Activated T-cell treated with anti-CD3 and anti-CD28 coated beads, Interleukin-2, amount 50 U/mL, for 24 hours (primary cell): ENCODE data around the gene ABCF2.

Experiments
- DNase-seq: peaks from one replicate; pipeline ENCODE4 v3.0.0-alpha.2; 2020
- H3K27ac Mint-ChIP-seq: 2 replicates; pipeline ENCODE4 v1.8.0; 2020; ENCODE audit warnings: mild to moderate bottlenecking, mixed read lengths
- H3K27me3 Mint-ChIP-seq: 2 replicates; pipeline ENCODE4 v1.8.0; 2020; ENCODE audit warnings: mixed read lengths
- H3K36me3 Mint-ChIP-seq: 2 replicates; pipeline ENCODE4 v1.8.0; 2020; ENCODE audit warnings: low read depth, mixed read lengths
- H3K4me1 Mint-ChIP-seq: 2 replicates; pipeline ENCODE4 v1.8.0; 2020; ENCODE audit warnings: low read depth, mixed read lengths
- H3K4me3 Mint-ChIP-seq: 2 replicates; pipeline ENCODE4 v1.8.0; 2020; ENCODE audit warnings: mild to moderate bottlenecking, moderate library complexity, mixed read lengths
- H3K9me3 Mint-ChIP-seq: 2 replicates; pipeline ENCODE4 v1.8.0; 2020; ENCODE audit warnings: mixed read lengths

ABCF2 gene

GRCh38 chr7:151207315-151207714 lies 19.7 kb downstream of the ABCF2 start:
- Mint-ChIP-seq H3K27me3 (peaks cover 3% of the 10 kb centered on the region), H3K27ac (no peak overlapping the region), H3K36me3 (peaks cover 9% of the 10 kb centered on the region), H3K9me3 (no peaks in the 10 kb centered on the region), H3K4me3 (no peak overlapping the region), H3K4me1 (peaks cover 23% of the 10 kb centered on the region)
- DNase-seq: no peak

GRCh38 chr7:151206914-151207313 lies 20.1 kb downstream of the ABCF2 start:
- no peak for DNase-seq
- Mint-ChIP-seq H3K9me3 (no peaks in the 10 kb centered on the region), H3K27me3 (peaks cover 3% of the 10 kb centered on the region), H3K27ac (no peak overlapping the region), H3K36me3 (peaks cover 5% of the 10 kb centered on the region), H3K4me1 (peaks cover 23% of the 10 kb centered on the region), H3K4me3 (no peak overlapping the region)

GRCh38 chr7:151205730-151206129 lies 21.3 kb downstream of the ABCF2 start:
- no peak for DNase-seq
- Mint-ChIP-seq H3K27me3 (peaks cover 3% of the 10 kb centered on the region), H3K4me3 (no peak overlapping the region), H3K36me3 (no peaks in the 10 kb centered on the region), H3K27ac (no peak overlapping the region), H3K4me1 (peaks cover 23% of the 10 kb centered on the region), H3K9me3 (no peaks in the 10 kb centered on the region)

- Mint-ChIP-seq H3K36me3 (no peaks in the 10 kb centered on the region), H3K4me1 (peaks cover 23% of the 10 kb centered on the region), H3K4me3 (no peak overlapping the region), H3K27ac (no peak overlapping the region), H3K27me3 (peaks cover 3% of the 10 kb centered on the region), H3K9me3 (no peaks in the 10 kb centered on the region)
- DNase-seq: no peak
Measured at GRCh38 chr7:151204383-151205032, 22.5 kb downstream of the ABCF2 start.

GRCh38 chr7:151202836-151203235 lies 24.2 kb downstream of the ABCF2 start:
- no peak overlapping the region for H3K27ac Mint-ChIP-seq
- no peaks in the 10 kb centered on the region for H3K9me3 Mint-ChIP-seq
- H3K27me3 Mint-ChIP-seq: peaks cover 3% of the 10 kb centered on the region
- H3K4me1 Mint-ChIP-seq: peaks cover 17% of the 10 kb centered on the region
- no peak overlapping the region for H3K4me3 Mint-ChIP-seq
- no peaks in the 10 kb centered on the region for H3K36me3 Mint-ChIP-seq
- no peak for DNase-seq

DNA sequence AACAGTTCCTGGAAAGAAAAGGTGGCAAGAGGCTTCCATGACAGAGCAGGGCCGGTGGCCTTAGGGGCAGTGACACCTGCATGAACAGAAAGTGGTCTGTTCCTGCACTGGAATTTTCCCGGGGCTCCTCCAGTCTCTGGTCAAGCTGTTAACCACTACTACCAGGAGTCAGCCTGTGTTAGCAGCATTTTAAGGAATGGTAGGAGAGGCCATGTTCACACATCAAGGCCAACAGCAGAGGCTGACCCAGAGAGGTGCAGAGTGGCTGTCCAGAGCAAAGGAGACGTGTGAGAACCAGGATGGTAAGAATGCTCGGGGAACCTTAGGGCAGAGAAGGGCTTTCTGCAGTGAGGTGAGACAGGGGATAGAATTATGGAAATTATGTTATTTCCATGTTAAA lies 25.3 kb downstream of the ABCF2 start:
- Mint-ChIP-seq H3K4me3 (no peak overlapping the region), H3K27ac (no peak overlapping the region), H3K4me1 (peaks cover 6% of the 10 kb centered on the region), H3K9me3 (no peaks in the 10 kb centered on the region), H3K27me3 (peaks cover 3% of the 10 kb centered on the region), H3K36me3 (no peaks in the 10 kb centered on the region)
- no peak for DNase-seq

DNA sequence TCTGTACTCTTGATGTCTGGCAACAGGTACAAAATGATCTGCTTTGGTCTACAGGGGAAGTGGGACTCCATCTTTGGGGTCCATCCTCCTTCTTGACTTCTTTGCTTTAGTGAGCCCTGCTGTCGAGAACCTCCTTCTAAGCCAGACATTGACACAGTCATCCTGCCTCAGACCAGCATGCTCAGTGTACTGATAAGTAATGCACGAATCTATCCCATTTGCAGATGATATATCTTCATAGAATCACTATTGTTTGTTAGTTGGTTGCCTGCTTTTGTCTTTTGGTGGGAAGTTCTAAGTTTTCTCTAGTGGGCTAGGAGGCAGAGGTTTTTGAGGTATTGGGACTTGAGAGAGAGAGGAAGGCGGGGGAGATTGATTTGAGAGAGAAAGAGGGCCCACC lies 25.7 kb downstream of the ABCF2 start:
- no peak overlapping the region for H3K27ac Mint-ChIP-seq
- H3K4me3 Mint-ChIP-seq: no peak overlapping the region
- H3K36me3 Mint-ChIP-seq: no peaks in the 10 kb centered on the region
- peaks cover 3% of the 10 kb centered on the region for H3K27me3 Mint-ChIP-seq
- H3K9me3 Mint-ChIP-seq: no peaks in the 10 kb centered on the region
- peaks cover 3% of the 10 kb centered on the region for H3K4me1 Mint-ChIP-seq
- DNase-seq: no peak

DNA sequence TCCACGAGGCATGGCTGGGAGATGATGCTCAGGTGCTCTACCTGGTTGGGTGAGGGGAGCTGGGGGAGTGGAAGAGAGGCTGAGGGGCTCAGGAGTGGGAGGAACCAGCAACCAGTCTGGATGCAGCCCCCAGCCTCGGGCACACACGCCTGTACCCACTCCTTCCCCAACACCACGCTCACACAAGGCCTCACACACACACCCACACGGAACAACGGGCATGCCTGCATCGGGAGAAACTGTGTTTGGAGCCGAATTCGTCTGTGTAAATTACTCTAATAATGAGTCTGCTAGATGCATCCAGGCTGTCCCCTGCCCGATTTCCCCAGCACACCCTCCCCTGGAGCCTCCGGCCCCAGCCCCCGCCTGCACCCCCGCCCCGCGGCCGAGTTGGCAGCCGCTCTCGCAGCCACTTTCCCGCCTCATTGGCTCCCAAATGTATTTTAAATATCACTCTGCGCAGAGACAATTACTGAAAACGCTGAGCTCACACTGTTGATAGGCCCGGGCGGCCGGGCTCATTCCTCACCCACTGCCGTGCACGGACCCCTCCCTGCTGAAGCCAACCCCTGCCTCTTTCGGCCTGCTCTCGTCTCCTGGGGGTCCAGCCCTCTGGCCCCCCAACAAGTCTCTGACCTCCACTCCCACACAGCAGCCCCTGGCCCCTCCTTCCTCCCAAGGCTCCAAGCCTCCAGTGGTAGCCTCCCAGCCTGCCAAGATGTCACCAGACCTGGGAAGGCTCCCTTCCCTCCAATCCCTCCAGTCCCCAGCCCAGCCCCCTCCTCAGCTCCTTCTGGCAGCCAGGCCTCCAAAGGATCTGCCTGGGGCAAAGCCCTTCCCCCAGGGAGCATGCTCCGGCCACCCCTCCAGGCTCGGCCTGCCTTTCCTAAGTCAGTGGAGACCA lies 27.8 kb downstream of the ABCF2 start:
- DNase-seq: no peak
- Mint-ChIP-seq H3K9me3 (no peaks in the 10 kb centered on the region), H3K27ac (no peak overlapping the region), H3K36me3 (no peaks in the 10 kb centered on the region), H3K4me3 (no peak overlapping the region), H3K27me3 (peaks cover 3% of the 10 kb centered on the region), H3K4me1 (peaks cover under 1% of the 10 kb centered on the region)

- H3K27ac Mint-ChIP-seq: no peak overlapping the region
Measured at GRCh38 chr7:151197932-151198331, 29.1 kb downstream of the ABCF2 start.

DNA sequence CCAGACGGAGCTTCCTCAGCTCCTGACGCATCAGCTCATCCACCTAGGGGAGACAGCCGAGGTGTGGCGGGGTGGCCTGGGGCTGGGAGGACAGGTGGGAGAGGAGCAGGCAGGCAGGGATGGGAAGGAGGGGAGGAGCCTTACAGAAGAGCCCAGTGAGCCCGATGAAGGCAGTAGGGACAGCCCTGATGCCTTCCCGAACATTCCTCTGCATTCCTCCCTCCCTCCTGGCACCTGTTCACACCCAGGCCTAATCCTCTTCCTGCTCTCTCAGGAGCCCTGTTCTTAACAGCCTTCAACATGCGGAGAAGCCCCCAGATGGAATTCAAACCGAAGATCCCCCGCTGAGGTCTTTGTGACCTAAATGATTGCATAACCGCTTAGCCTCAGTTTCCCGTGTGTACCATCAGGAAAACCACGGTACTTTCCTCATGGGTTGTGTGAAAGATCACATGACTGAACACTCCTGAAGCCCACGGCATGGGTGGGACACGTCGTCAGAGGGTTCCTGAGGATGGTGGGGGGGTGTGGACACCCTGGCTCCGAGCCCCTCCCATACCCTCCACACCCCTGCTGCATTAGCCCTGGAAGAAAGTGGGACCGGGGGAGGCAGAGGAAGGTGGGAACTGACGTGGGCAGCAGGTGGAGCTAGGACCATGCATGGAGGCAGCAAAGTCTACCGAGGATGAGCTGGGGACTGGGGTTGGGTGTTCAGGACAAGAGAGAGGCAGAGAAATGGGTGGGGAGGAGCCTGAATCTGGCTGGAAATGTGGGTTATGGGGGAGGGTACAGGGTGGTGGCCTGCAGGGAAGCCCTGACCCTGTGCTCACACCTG lies 31.2 kb downstream of the ABCF2 start:
- H3K9me3 Mint-ChIP-seq: no peaks in the 10 kb centered on the region
- DNase-seq: no peak

More at GRCh38 chr7:151197932-151198331, 29.1 kb downstream of the ABCF2 start:
- Mint-ChIP-seq H3K27me3 (no peaks in the 10 kb centered on the region), H3K4me1 (peaks cover 2% of the 10 kb centered on the region), H3K9me3 (no peaks in the 10 kb centered on the region), H3K4me3 (no peak overlapping the region), H3K36me3 (no peaks in the 10 kb centered on the region)
- DNase-seq: no peak

DNA sequence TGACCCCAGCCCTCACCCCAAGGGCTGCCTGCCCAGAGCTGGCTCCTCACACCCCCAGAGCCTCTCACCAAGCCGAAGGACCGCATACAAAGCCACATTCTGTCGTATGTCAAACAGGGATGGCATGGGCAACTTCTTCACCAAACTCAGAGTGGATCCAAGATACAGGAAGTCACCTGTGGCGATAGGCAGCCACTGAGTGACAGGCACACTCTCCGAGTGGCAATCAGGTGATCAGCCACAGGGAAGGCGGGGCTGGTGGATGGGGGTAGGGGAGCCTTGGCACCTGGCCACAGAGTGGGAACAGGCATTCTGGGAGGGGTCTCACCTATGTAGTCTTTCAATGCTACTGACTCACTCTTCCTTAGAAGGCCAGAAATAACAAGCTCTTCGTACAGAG lies 32.8 kb downstream of the ABCF2 start:
- Mint-ChIP-seq H3K4me3 (no peak overlapping the region), H3K4me1 (peaks cover 2% of the 10 kb centered on the region), H3K27me3 (no peaks in the 10 kb centered on the region), H3K36me3 (no peaks in the 10 kb centered on the region), H3K27ac (no peak overlapping the region), H3K9me3 (no peaks in the 10 kb centered on the region)
- no peak for DNase-seq

More for the DNA sequence above, 31.2 kb downstream of the ABCF2 start:
- Mint-ChIP-seq H3K27ac (no peak overlapping the region), H3K36me3 (no peaks in the 10 kb centered on the region), H3K4me3 (no peak overlapping the region), H3K27me3 (no peaks in the 10 kb centered on the region), H3K4me1 (peaks cover 2% of the 10 kb centered on the region)

- Mint-ChIP-seq H3K36me3 (no peaks in the 10 kb centered on the region), H3K27ac (no peak overlapping the region), H3K27me3 (no peaks in the 10 kb centered on the region), H3K9me3 (no peaks in the 10 kb centered on the region), H3K4me3 (no peak overlapping the region), H3K4me1 (peaks cover 2% of the 10 kb centered on the region)
- DNase-seq: no peak
Measured at GRCh38 chr7:151193203-151193978, 33.6 kb downstream of the ABCF2 start.

GRCh38 chr7:151192002-151192539 lies 34.9 kb downstream of the ABCF2 start:
- H3K4me3 Mint-ChIP-seq: no peak overlapping the region
- DNase-seq: no peak
- peaks cover 2% of the 10 kb centered on the region for H3K4me1 Mint-ChIP-seq
- H3K27me3 Mint-ChIP-seq: no peaks in the 10 kb centered on the region
- no peaks in the 10 kb centered on the region for H3K9me3 Mint-ChIP-seq
- H3K36me3 Mint-ChIP-seq: no peaks in the 10 kb centered on the region
- H3K27ac Mint-ChIP-seq: no peak overlapping the region

GRCh38 chr7:151191544-151191943 lies 35.5 kb downstream of the ABCF2 start:
- H3K4me3 Mint-ChIP-seq: no peak overlapping the region
- H3K9me3 Mint-ChIP-seq: no peaks in the 10 kb centered on the region
- H3K36me3 Mint-ChIP-seq: no peaks in the 10 kb centered on the region
- no peak overlapping the region for H3K27ac Mint-ChIP-seq
- H3K4me1 Mint-ChIP-seq: peaks cover 2% of the 10 kb centered on the region
- DNase-seq: no peak
- no peaks in the 10 kb centered on the region for H3K27me3 Mint-ChIP-seq
